Panc1 (cell line): Measurements from ENCODE around the gene TXNRD1. TPM values are rescaled to one million over a fixed set of nuclear protein-coding genes. Genes with fewer than 3 reads are reported as not detected.

Source experiments
- ATAC-seq: fragments of 200-7000 bp; cut with Tn5 transposase; 2 replicates; pipeline ENCODE4 v1.9.1; 2020; ENCODE audit warnings: mild to moderate bottlenecking, moderate library complexity
- BruUV-seq: library from RNA; stranded (reverse); fragments of 400-500 nt; replicated peaks from 2 replicates; lab custom pipeline; 2021; lab: Mats Ljungman, UMichigan
- CTCF ChIA-PET: fragments of 300-600 bp; sonication (Branson Sonifier 250); formaldehyde crosslinking; loops from one replicate; lab custom pipeline; 2022; ENCODE audit warnings: antibody characterized with exemption; lab: Charles Lee
- POLR2A ChIA-PET: fragments of 300-600 bp; sonication (Branson Sonifier 250); formaldehyde crosslinking; loops from one replicate; lab custom pipeline; 2022; ENCODE audit warnings: antibody characterized with exemption; lab: Charles Lee
- DNase-seq: peaks from one replicate; pipeline ENCODE4 v3.0.0-alpha.2; 2010; ENCODE audit warnings: low read depth, low spot score
- H3K27ac ChIP-seq: 2 replicates; pipeline ENCODE4 v1.5.1; 2011; ENCODE audit warnings: mild to moderate bottlenecking, low read length, inconsistent platforms
- H3K27me3 ChIP-seq: fragments of 200-500 bp; sonication (Bioruptor generic); 2 replicates; pipeline ENCODE4 v1.6.0; 2014; ENCODE audit warnings: low read length, inconsistent platforms; ENCODE audit not compliant: control insufficient read depth, insufficient read depth
- H3K36me3 ChIP-seq: fragments of 200-500 bp; sonication (Bioruptor generic); 2 replicates; pipeline ENCODE4 v1.5.1; 2014; ENCODE audit warnings: inconsistent platforms, mild to moderate bottlenecking, low read length, moderate library complexity; ENCODE audit not compliant: control insufficient read depth, insufficient read depth
- H3K4me1 ChIP-seq: 2 replicates; pipeline ENCODE4 v1.5.1; 2011; ENCODE audit warnings: inconsistent platforms, mild to moderate bottlenecking, low read length, moderate library complexity; ENCODE audit not compliant: control insufficient read depth, insufficient read depth
- H3K4me3 ChIP-seq, 2 experiments: 2 replicates each; pipeline ENCODE4 v1.5.1; 2011 to 2012; ENCODE audit warnings: low read depth in 2 of 2, low read length in 2 of 2, mild to moderate bottlenecking in 2 of 2, inconsistent platforms in 1 of 2, moderate library complexity in 1 of 2
- H3K9me3 ChIP-seq: fragments of 200-500 bp; sonication (Bioruptor generic); 2 replicates; pipeline ENCODE4 v1.5.1; 2014; ENCODE audit warnings: low read depth, mild to moderate bottlenecking, inconsistent platforms, low read length, moderate library complexity; ENCODE audit not compliant: control insufficient read depth, insufficient read depth
- POLR2AphosphoS5 ChIP-seq: IDR thresholded peaks from 2 replicates; pipeline ENCODE4 v1.6.1; 2012; ENCODE audit warnings: mild to moderate bottlenecking, low read depth, low read length, moderate library complexity
- SIN3A ChIP-seq: IDR thresholded peaks from 2 replicates; pipeline ENCODE4 v1.6.1; 2012; ENCODE audit warnings: low read depth, mild to moderate bottlenecking, low read length, moderate library complexity, borderline replicate concordance; ENCODE audit not compliant: insufficient read depth
- TCF7L2 ChIP-seq: IDR thresholded peaks from 2 replicates; pipeline ENCODE4 v1.6.1; 2011; ENCODE audit warnings: mild to moderate bottlenecking, low read depth, low read length, inconsistent platforms
- in situ Hi-C: cut with HindIII; loops from 2 replicates; pipeline ENCODE4 v1.10.0; 2016; ENCODE audit warnings: low sequenced_read_pairs, low pct_unique_long_range_greater_than_20kb
- intact Hi-C: fragments of 100-400 bp; cut with micrococcal nuclease; formaldehyde crosslinking; loops from one replicate; pipeline ENCODE4 v1.10.0; 2022; ENCODE audit not compliant: unreplicated experiment
- total RNA-seq: library from RNA; stranded (reverse); gene quantifications from one replicate; pipeline ENCODE4 v1.2.1, GENCODE V29; 2021; ENCODE audit not compliant: unreplicated experiment
- TF ChIP-seq, protein P1 (sequence below), 2 experiments: IDR thresholded peaks; 2 replicates each; pipeline ENCODE4 v1.6.1; 2011 to 2012; ENCODE audit warnings: low read depth in 2 of 2, control low read depth in 1 of 2, low read length in 1 of 2, mild to moderate bottlenecking in 1 of 2, moderate library complexity in 1 of 2; ENCODE audit not compliant: insufficient read depth in 1 of 2
- TF ChIP-seq, protein P2 (sequence below): fragments of 450-650 bp; IDR thresholded peaks from 2 replicates; pipeline ENCODE4 v1.5.1; 2017; ENCODE audit warnings: mild to moderate bottlenecking

Gene TXNRD1
- total RNA-seq, 1 experiment from 2014 or later, result 348 TPM

GRCh38 chr12:104294927-104295668 is 79.5 kb downstream of the TXNRD1 start:
- in situ Hi-C loops, result no loop called here
- Histone ChIP-seq H3K27ac (peak overlapping the region; percentile 88), H3K36me3 (peaks cover 11% of the 10 kb centered on the region), H3K4me3 (peak overlapping the region; percentile 15 to 33), H3K9me3 (no peaks in the 10 kb centered on the region), H3K4me1 (peaks cover 68% of the 10 kb centered on the region), H3K27me3 (no peaks in the 10 kb centered on the region)
- no TSS peak for BruUV-seq
- TF ChIP-seq POLR2AphosphoS5 (no peak; the same call in 1 of the 2 replicates), TCF7L2 (0 out of 2 replicates have a peak, but pooled peaks have one; percentile 15), SIN3A (no peak)
- TF ChIP-seq, protein P1, sequence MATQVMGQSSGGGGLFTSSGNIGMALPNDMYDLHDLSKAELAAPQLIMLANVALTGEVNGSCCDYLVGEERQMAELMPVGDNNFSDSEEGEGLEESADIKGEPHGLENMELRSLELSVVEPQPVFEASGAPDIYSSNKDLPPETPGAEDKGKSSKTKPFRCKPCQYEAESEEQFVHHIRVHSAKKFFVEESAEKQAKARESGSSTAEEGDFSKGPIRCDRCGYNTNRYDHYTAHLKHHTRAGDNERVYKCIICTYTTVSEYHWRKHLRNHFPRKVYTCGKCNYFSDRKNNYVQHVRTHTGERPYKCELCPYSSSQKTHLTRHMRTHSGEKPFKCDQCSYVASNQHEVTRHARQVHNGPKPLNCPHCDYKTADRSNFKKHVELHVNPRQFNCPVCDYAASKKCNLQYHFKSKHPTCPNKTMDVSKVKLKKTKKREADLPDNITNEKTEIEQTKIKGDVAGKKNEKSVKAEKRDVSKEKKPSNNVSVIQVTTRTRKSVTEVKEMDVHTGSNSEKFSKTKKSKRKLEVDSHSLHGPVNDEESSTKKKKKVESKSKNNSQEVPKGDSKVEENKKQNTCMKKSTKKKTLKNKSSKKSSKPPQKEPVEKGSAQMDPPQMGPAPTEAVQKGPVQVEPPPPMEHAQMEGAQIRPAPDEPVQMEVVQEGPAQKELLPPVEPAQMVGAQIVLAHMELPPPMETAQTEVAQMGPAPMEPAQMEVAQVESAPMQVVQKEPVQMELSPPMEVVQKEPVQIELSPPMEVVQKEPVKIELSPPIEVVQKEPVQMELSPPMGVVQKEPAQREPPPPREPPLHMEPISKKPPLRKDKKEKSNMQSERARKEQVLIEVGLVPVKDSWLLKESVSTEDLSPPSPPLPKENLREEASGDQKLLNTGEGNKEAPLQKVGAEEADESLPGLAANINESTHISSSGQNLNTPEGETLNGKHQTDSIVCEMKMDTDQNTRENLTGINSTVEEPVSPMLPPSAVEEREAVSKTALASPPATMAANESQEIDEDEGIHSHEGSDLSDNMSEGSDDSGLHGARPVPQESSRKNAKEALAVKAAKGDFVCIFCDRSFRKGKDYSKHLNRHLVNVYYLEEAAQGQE (IDR thresholded peaks at IDR 0.05; ENCODE audit: insufficient read depth in 1 of 2, low read depth in 2 of 2, low read length in 1 of 2), result no peak
- TF ChIP-seq, protein P2, sequence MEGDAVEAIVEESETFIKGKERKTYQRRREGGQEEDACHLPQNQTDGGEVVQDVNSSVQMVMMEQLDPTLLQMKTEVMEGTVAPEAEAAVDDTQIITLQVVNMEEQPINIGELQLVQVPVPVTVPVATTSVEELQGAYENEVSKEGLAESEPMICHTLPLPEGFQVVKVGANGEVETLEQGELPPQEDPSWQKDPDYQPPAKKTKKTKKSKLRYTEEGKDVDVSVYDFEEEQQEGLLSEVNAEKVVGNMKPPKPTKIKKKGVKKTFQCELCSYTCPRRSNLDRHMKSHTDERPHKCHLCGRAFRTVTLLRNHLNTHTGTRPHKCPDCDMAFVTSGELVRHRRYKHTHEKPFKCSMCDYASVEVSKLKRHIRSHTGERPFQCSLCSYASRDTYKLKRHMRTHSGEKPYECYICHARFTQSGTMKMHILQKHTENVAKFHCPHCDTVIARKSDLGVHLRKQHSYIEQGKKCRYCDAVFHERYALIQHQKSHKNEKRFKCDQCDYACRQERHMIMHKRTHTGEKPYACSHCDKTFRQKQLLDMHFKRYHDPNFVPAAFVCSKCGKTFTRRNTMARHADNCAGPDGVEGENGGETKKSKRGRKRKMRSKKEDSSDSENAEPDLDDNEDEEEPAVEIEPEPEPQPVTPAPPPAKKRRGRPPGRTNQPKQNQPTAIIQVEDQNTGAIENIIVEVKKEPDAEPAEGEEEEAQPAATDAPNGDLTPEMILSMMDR, result no peak
- ChIA-PET CTCF (interaction anchor here (0.6 to 1.6 kb wide), 3 partner anchors 13 to 79 kb away, joined by 3 read pairs; partner anchors contain the start of gene TXNRD1), POLR2A (interaction anchor here (0.6 to 1.6 kb wide), 3 partner anchors 9 to 103 kb away, joined by 4 to 6 read pairs (median 4); partner anchors contain the start of gene EID3)
- no peak for DNase-seq
- intact Hi-C loops, result no loop called here
- peak; percentile 5; the same call in 1 of the 2 replicates for ATAC-seq

GRCh38 chr12:104295954-104296353 is 80.4 kb downstream of the TXNRD1 start:
- peak overlapping the region; percentile 88 for H3K27ac ChIP-seq
- ChIA-PET CTCF (interaction anchor here (0.6 kb wide), 1 partner anchor 80 kb away, joined by 3 read pairs; the partner anchor contains the start of gene TXNRD1), POLR2A (interaction anchor here (1.3 to 1.6 kb wide), 2 partner anchors 8 to 76 kb away, joined by 4 read pairs; partner anchors contain the start of gene EID3)
- intact Hi-C loops, result no loop called here
- peaks cover 76% of the 10 kb centered on the region for H3K4me1 ChIP-seq
- in situ Hi-C loops, result no loop called here
- H3K9me3 ChIP-seq, result no peaks in the 10 kb centered on the region
- DNase-seq (no peak), ATAC-seq (no peak)
- H3K4me3 ChIP-seq, result peak overlapping the region in 1 of 2 experiments; percentile 5; a peak in 1 of 4 replicates
- H3K27me3 ChIP-seq, result no peaks in the 10 kb centered on the region
- TF ChIP-seq POLR2AphosphoS5, result 0 out of 2 replicates have a peak, but pooled peaks have one; percentile 21
- TF ChIP-seq, protein P1 (IDR thresholded peaks at IDR 0.05; ENCODE audit: insufficient read depth in 1 of 2, low read depth in 2 of 2, low read length in 1 of 2), result no peak
- peaks cover 11% of the 10 kb centered on the region for H3K36me3 ChIP-seq
- no TSS peak for BruUV-seq
